Hepatocyte (in vitro differentiated cells): ENCODE measurements around the gene RALB. TPM values are rescaled to one million over a fixed set of nuclear protein-coding genes. Genes with fewer than 3 reads are reported as not detected.

Experiments used
- DNase-seq: peaks from one replicate; pipeline ENCODE4 v3.0.0-alpha.2; 2016; ENCODE audit warnings: low spot score
- H2AFZ ChIP-seq: fragments of 200-600 bp; sonication (generic); 2 replicates; pipeline ENCODE4 v1.6.0; 2016; ENCODE audit warnings: antibody characterized with exemption, mild to moderate bottlenecking
- H3K27ac ChIP-seq: fragments of 200-600 bp; sonication (generic); 2 replicates; pipeline ENCODE4 v1.5.1; 2016; ENCODE audit warnings: mild to moderate bottlenecking
- H3K27me3 ChIP-seq: fragments of 200-600 bp; sonication (generic); 2 replicates; pipeline ENCODE4 v1.6.1; 2016
- H3K36me3 ChIP-seq: fragments of 200-600 bp; sonication (generic); replicated peaks from 2 replicates; pipeline ENCODE4 v1.5.1; 2016; ENCODE audit warnings: low read depth; ENCODE audit not compliant: insufficient read depth
- H3K4me1 ChIP-seq: fragments of 200-600 bp; sonication (generic); 2 replicates; pipeline ENCODE4 v1.5.1; 2016; ENCODE audit warnings: mild to moderate bottlenecking, moderate library complexity; ENCODE audit not compliant: insufficient read depth
- H3K4me2 ChIP-seq: fragments of 200-600 bp; sonication (generic); 2 replicates; pipeline ENCODE4 v1.6.0; 2016
- H3K4me3 ChIP-seq: fragments of 200-600 bp; sonication (generic); 2 replicates; pipeline ENCODE4 v1.5.1; 2016; ENCODE audit warnings: mild to moderate bottlenecking
- H3K79me2 ChIP-seq: fragments of 200-600 bp; sonication (generic); 2 replicates; pipeline ENCODE4 v1.6.0; 2017; ENCODE audit warnings: mild to moderate bottlenecking
- H3K9me2 ChIP-seq: fragments of 200-600 bp; sonication (generic); replicated peaks from 2 replicates; pipeline ENCODE4 v1.6.0; 2017; ENCODE audit warnings: mild to moderate bottlenecking; ENCODE audit not compliant: insufficient read depth
- H3K9me3 ChIP-seq: fragments of 200-600 bp; sonication (generic); 2 replicates; pipeline ENCODE4 v1.5.1; 2016; ENCODE audit warnings: low read depth, mild to moderate bottlenecking
- H4K20me1 ChIP-seq: fragments of 200-600 bp; sonication (generic); 2 replicates; pipeline ENCODE4 v1.6.0; 2016; ENCODE audit warnings: mild to moderate bottlenecking; ENCODE audit not compliant: insufficient read depth, poor library complexity, severe bottlenecking
- EZH2 ChIP-seq: fragments of 200-600 bp; sonication (generic); IDR thresholded peaks from 2 replicates; pipeline ENCODE4 v1.6.1; 2016; ENCODE audit warnings: antibody characterized with exemption, mild to moderate bottlenecking, borderline replicate concordance
- EZH2phosphoT487 ChIP-seq: fragments of 200-600 bp; sonication (generic); IDR thresholded peaks from one replicate; pipeline ENCODE4 v1.6.1; 2018; ENCODE audit warnings: antibody characterized with exemption, mild to moderate bottlenecking, low read depth, moderate library complexity; ENCODE audit not compliant: unreplicated experiment, severe bottlenecking
- WGBS: methylation state at CpG from one replicate; pipeline ENCODE4 v1.1.6; 2016; ENCODE audit warnings: low lambda C conversion rate; ENCODE audit errors: missing lambda C conversion rate; 5-methylcytosine and 5-hydroxymethylcytosine counted together
- polyA plus RNA-seq: library from polyadenylated mRNA; unstranded; fragments of >200 nt; fragmentation: Nextera tagmentation; extraction: Ambion mirVana; gene quantifications from 2 replicates; pipeline ENCODE4 v1.2.1, GENCODE V29; 2016
- total RNA-seq: library from RNA; depleted of rRNA; stranded (reverse); fragments of >200 nt; gene quantifications from 2 replicates; pipeline ENCODE4 v1.2.3, GENCODE V29; 2014
- TF ChIP-seq, protein P1 (sequence below): fragments of 200-600 bp; sonication (generic); IDR thresholded peaks from 2 replicates; pipeline ENCODE4 v1.5.1; 2016; ENCODE audit warnings: antibody characterized with exemption, mild to moderate bottlenecking; ENCODE audit not compliant: poor library complexity

The RALB gene
- total and polyA plus RNA-seq, 2 experiments from 2014 or later = 68.2 to 74.4 TPM

- no peak overlapping the region for H3K4me2 ChIP-seq
- H3K36me3 ChIP-seq = no peaks in the 10 kb centered on the region
- H3K4me3 ChIP-seq = no peak overlapping the region
- H3K9me2 ChIP-seq = no peaks in the 10 kb centered on the region
- no peaks in the 10 kb centered on the region for H4K20me1 ChIP-seq
- H3K79me2 ChIP-seq = no peaks in the 10 kb centered on the region
- H3K27me3 ChIP-seq = no peaks in the 10 kb centered on the region
- H3K9me3 ChIP-seq = no peaks in the 10 kb centered on the region
- no peak for DNase-seq
- TF ChIP-seq EZH2 (no peak), EZH2phosphoT487 (no peak)
- TF ChIP-seq, protein P1, sequence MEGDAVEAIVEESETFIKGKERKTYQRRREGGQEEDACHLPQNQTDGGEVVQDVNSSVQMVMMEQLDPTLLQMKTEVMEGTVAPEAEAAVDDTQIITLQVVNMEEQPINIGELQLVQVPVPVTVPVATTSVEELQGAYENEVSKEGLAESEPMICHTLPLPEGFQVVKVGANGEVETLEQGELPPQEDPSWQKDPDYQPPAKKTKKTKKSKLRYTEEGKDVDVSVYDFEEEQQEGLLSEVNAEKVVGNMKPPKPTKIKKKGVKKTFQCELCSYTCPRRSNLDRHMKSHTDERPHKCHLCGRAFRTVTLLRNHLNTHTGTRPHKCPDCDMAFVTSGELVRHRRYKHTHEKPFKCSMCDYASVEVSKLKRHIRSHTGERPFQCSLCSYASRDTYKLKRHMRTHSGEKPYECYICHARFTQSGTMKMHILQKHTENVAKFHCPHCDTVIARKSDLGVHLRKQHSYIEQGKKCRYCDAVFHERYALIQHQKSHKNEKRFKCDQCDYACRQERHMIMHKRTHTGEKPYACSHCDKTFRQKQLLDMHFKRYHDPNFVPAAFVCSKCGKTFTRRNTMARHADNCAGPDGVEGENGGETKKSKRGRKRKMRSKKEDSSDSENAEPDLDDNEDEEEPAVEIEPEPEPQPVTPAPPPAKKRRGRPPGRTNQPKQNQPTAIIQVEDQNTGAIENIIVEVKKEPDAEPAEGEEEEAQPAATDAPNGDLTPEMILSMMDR = no peak
- H3K27ac ChIP-seq = no peak overlapping the region
- no peak overlapping the region for H2AFZ ChIP-seq
- 90% methylated on average over 6 of the region's 6 CpGs for WGBS
- H3K4me1 ChIP-seq = no peaks in the 10 kb centered on the region
Measured at GRCh38 chr2:120332384-120332783, 79.7 kb downstream of the RALB start.

- Histone ChIP-seq H3K36me3 (no peaks in the 10 kb centered on the region), H3K4me3 (no peak overlapping the region), H2AFZ (no peak overlapping the region), H3K9me2 (no peaks in the 10 kb centered on the region), H3K9me3 (no peaks in the 10 kb centered on the region), H3K4me2 (no peak overlapping the region), H3K27me3 (peaks cover 3% of the 10 kb centered on the region), H3K79me2 (no peaks in the 10 kb centered on the region), H4K20me1 (no peaks in the 10 kb centered on the region), H3K4me1 (no peaks in the 10 kb centered on the region), H3K27ac (no peak overlapping the region)
- DNase-seq = no peak
- TF ChIP-seq EZH2phosphoT487 (no peak), EZH2 (no peak)
- TF ChIP-seq, protein P1 = no peak
- 100% methylated on average over 1 of the region's 1 CpG for WGBS
Measured at GRCh38 chr2:120334068-120334467, 81.4 kb downstream of the RALB start.

- no peak overlapping the region for H2AFZ ChIP-seq
- no peak overlapping the region for H3K4me2 ChIP-seq
- H3K27me3 ChIP-seq = peaks cover 22% of the 10 kb centered on the region
- H3K9me2 ChIP-seq = no peaks in the 10 kb centered on the region
- H3K27ac ChIP-seq = no peak overlapping the region
- no peaks in the 10 kb centered on the region for H3K4me1 ChIP-seq
- TF ChIP-seq, protein P1 = no peak
- TF ChIP-seq EZH2phosphoT487 (no peak), EZH2 (no peak)
- WGBS = 77% methylated on average over 8 of the region's 8 CpGs
- no peaks in the 10 kb centered on the region for H3K36me3 ChIP-seq
- no peaks in the 10 kb centered on the region for H3K9me3 ChIP-seq
- DNase-seq = no peak
- no peaks in the 10 kb centered on the region for H4K20me1 ChIP-seq
- no peaks in the 10 kb centered on the region for H3K79me2 ChIP-seq
- H3K4me3 ChIP-seq = no peak overlapping the region
Measured at GRCh38 chr2:120336749-120337148, 84.1 kb downstream of the RALB start.

DNA sequence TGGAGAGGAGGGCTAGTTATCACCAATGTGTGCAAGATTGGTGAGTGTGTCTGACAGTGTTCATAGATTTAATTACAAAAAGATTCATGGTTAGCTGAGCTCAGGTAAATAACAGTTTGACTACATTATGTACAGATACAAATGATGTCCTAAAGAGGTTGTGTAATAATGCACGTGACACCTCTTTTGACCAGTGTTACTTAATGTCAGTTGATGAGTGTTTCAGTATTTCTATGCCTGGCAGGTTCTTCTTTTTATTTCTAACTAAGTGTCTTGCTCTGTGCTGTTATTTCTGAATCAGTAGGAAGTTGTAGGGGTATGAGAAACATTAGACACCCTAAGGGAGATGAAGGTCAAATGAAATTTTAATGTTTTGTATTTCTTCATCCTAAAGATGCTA is 85.4 kb downstream of the RALB start:
- Histone ChIP-seq H3K4me2 (no peak overlapping the region), H3K27me3 (peaks cover 33% of the 10 kb centered on the region), H4K20me1 (no peaks in the 10 kb centered on the region), H3K4me1 (peaks cover under 1% of the 10 kb centered on the region), H3K36me3 (no peaks in the 10 kb centered on the region), H3K79me2 (no peaks in the 10 kb centered on the region), H3K9me2 (no peaks in the 10 kb centered on the region), H3K9me3 (no peaks in the 10 kb centered on the region), H3K4me3 (no peak overlapping the region), H2AFZ (no peak overlapping the region), H3K27ac (no peak overlapping the region)
- no peak for DNase-seq
- 89% methylated on average over 1 of the region's 1 CpG for WGBS
- TF ChIP-seq, protein P1 = no peak
- TF ChIP-seq EZH2 = no peak
- no peak for TF ChIP-seq EZH2phosphoT487
